Measurements from ENCODE around the gene FMNL2.

DNA sequence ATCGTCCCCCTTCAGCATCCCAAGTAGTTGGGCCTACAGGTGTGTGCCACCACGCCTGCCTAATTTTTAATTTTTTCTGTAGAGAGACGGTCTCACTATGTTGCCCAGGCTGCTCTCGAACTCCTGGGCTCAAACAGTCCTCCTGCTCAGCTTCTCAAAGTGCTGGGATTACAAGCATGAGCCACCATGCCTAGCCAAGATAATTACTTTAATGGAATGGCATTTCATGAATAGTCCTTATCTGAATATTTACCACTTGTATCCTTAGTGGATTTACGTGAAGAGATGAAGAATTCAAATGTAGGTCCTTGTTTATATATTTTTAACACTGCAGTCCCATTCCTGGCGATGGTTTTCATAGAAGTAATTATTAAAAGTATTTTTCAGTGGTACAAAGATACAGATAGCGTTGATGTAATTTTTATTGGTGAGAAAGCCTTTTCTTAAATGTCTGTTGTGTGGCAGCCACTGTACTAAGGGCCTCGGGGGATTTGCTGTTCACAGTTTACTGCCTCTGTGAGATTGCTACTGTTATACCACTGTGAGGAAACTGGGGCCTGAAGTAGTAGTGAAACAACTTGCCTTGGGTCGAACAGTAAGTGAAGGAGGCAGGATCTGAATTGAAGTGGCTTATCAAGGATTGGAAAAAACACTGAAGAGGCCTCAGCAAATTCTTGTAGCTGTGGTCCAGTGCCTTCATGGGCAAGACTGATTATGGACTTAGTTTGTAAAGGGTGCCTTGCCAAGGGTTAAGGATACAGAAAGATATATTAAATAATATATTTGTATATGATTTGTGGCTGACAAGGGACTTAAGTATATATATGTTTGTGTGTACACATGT, 231.1 kb downstream of the FMNL2 start:
- TF ChIP-seq CTCF (tag by site-specific recombination; IDR thresholded peaks at IDR 0.05), result no peak
- TF ChIP-seq PRDM1 (tag by site-specific recombination; IDR thresholded peaks at IDR 0.05), result no peak
- no peak for TF ChIP-seq ZNF202 (tag by site-specific recombination; IDR thresholded peaks at IDR 0.05; ENCODE audit: borderline replicate concordance)
- TF ChIP-seq, protein P1, sequence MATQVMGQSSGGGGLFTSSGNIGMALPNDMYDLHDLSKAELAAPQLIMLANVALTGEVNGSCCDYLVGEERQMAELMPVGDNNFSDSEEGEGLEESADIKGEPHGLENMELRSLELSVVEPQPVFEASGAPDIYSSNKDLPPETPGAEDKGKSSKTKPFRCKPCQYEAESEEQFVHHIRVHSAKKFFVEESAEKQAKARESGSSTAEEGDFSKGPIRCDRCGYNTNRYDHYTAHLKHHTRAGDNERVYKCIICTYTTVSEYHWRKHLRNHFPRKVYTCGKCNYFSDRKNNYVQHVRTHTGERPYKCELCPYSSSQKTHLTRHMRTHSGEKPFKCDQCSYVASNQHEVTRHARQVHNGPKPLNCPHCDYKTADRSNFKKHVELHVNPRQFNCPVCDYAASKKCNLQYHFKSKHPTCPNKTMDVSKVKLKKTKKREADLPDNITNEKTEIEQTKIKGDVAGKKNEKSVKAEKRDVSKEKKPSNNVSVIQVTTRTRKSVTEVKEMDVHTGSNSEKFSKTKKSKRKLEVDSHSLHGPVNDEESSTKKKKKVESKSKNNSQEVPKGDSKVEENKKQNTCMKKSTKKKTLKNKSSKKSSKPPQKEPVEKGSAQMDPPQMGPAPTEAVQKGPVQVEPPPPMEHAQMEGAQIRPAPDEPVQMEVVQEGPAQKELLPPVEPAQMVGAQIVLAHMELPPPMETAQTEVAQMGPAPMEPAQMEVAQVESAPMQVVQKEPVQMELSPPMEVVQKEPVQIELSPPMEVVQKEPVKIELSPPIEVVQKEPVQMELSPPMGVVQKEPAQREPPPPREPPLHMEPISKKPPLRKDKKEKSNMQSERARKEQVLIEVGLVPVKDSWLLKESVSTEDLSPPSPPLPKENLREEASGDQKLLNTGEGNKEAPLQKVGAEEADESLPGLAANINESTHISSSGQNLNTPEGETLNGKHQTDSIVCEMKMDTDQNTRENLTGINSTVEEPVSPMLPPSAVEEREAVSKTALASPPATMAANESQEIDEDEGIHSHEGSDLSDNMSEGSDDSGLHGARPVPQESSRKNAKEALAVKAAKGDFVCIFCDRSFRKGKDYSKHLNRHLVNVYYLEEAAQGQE (tag by site-specific recombination; IDR thresholded peaks at IDR 0.05), result no peak
- no peak for TF ChIP-seq ZNF223 (tag by site-specific recombination; IDR thresholded peaks at IDR 0.05)
- no peak for TF ChIP-seq ZNF677 (tag by site-specific recombination; IDR thresholded peaks at IDR 0.05)
- no peak for TF ChIP-seq KLF10 (tag by site-specific recombination; IDR thresholded peaks at IDR 0.05)
- no peak for TF ChIP-seq HOXA7 (CRISPR knock-in tag; IDR thresholded peaks at IDR 0.05; ENCODE audit: borderline replicate concordance)
- TF ChIP-seq ZNF10 (tag by site-specific recombination; IDR thresholded peaks at IDR 0.05), result no peak

All from HEK293 (cell line).